Fibroblast of lung (primary cell): ENCODE measurements around the gene L2HGDH. TPM values are rescaled to one million over a fixed set of nuclear protein-coding genes. Genes with fewer than 3 reads are reported as not detected.
"Not testable (repeated sequence)": the region's sequence is repeated elsewhere in the genome, so short reads cannot be mapped to it uniquely, and the experiment has no call there.

Source experiments
- DNase-seq, 2 donors: peaks; one replicate each; pipeline versions ENCODE4 v3.0.0 to v3.0.0-alpha.2; 2010; ENCODE audit warnings: low read depth in 2 of 2
- H2AFZ ChIP-seq: 2 replicates; pipeline ENCODE4 v1.5.1; 2012; ENCODE audit warnings: low read length, control low read depth, inconsistent platforms
- H3K27ac ChIP-seq: 2 replicates; pipeline ENCODE4 v1.5.1; 2011; ENCODE audit warnings: low read length, control low read depth; ENCODE audit not compliant: insufficient read depth
- H3K27me3 ChIP-seq: 2 replicates; pipeline ENCODE4 v1.5.1; 2011; ENCODE audit warnings: mild to moderate bottlenecking, low read length; ENCODE audit not compliant: control insufficient read depth, insufficient read depth
- H3K36me3 ChIP-seq: 2 replicates; pipeline ENCODE4 v1.5.1; 2011; ENCODE audit warnings: low read length; ENCODE audit not compliant: control insufficient read depth, insufficient read depth
- H3K4me1 ChIP-seq: 2 replicates; pipeline ENCODE4 v1.5.1; 2011; ENCODE audit warnings: low read length; ENCODE audit not compliant: control insufficient read depth, insufficient read depth; ENCODE audit errors: extremely low read depth
- H3K4me2 ChIP-seq: 2 replicates; pipeline ENCODE4 v1.5.1; 2011; ENCODE audit warnings: low read length, control low read depth; ENCODE audit not compliant: insufficient read depth; ENCODE audit errors: extremely low read depth
- H3K4me3 ChIP-seq, 4 experiments: fragments of 200-600 bp in 1 of 4; sonication (generic) in 1 of 4; replicated peaks in 1 of 4; 2 replicates each; pipeline ENCODE4 v1.5.1; 2011 to 2016; ENCODE audit warnings: low read length in 4 of 4, low read depth in 3 of 4, mild to moderate bottlenecking in 3 of 4, control low read depth in 2 of 4, inconsistent platforms in 1 of 4, mixed read lengths in 1 of 4; ENCODE audit not compliant: insufficient read depth in 1 of 4; ENCODE audit errors: control extremely low read depth in 1 of 4
- H3K79me2 ChIP-seq: 2 replicates; pipeline ENCODE4 v1.5.1; 2012; ENCODE audit warnings: mild to moderate bottlenecking, low read length, inconsistent platforms; ENCODE audit not compliant: control insufficient read depth, insufficient read depth
- H3K9ac ChIP-seq: 2 replicates; pipeline ENCODE4 v1.5.1; 2011; ENCODE audit warnings: mild to moderate bottlenecking, low read length, control low read depth; ENCODE audit not compliant: insufficient read depth
- H3K9me3 ChIP-seq: 2 replicates; pipeline ENCODE4 v1.5.1; 2012; ENCODE audit warnings: low read depth, low read length; ENCODE audit not compliant: control insufficient read depth, insufficient read depth
- H4K20me1 ChIP-seq: 2 replicates; pipeline ENCODE4 v1.5.1; 2011; ENCODE audit warnings: low read length; ENCODE audit not compliant: control insufficient read depth, insufficient read depth; ENCODE audit errors: extremely low read depth
- CTCF ChIP-seq, 2 donors: IDR thresholded peaks in 1 of 2; conservative IDR thresholded peaks in 1 of 2; 1 replicate in 1 of 2; 2 replicates in 1 of 2; pipeline ENCODE4 v1.5.1; 2011 to 2012; ENCODE audit warnings: low read length in 2 of 2, control low read depth in 1 of 2, inconsistent platforms in 1 of 2, low read depth in 1 of 2, mild to moderate bottlenecking in 1 of 2
- EZH2 ChIP-seq: IDR thresholded peaks from 2 replicates; pipeline ENCODE4 v1.5.1; 2012; ENCODE audit warnings: low read length, control low read depth, mild to moderate bottlenecking; ENCODE audit errors: missing control alignments
- polyA plus RNA-seq, 2 donors: library from polyadenylated mRNA; depleted of rRNA in 1 of 2; stranded (reverse) in 1 of 2; unstranded in 1 of 2; fragments of >200 nt; gene quantifications; 2 replicates each; pipeline ENCODE4 v1.2.1, GENCODE V29; 2011 to 2012; ENCODE audit warnings: missing spikeins in 1 of 2
- total RNA-seq: library from RNA; depleted of rRNA; stranded (reverse); fragments of >200 nt; gene quantifications from 2 replicates; pipeline ENCODE4 v1.2.1, GENCODE V29; 2014

The L2HGDH gene
- total and polyA plus RNA-seq, 2 donors (not counting 1 experiment from before 2014, with no cell fraction given), result 3.0 to 3.8 TPM

GRCh38 chr14:50359631-50360030 lies 47.6 kb upstream of the L2HGDH start:
- DNase-seq, result no peak
- no peak overlapping the region for H2AFZ ChIP-seq
- no peak overlapping the region for H3K9ac ChIP-seq
- H4K20me1 ChIP-seq, result no peaks in the 10 kb centered on the region
- H3K4me3 ChIP-seq, result no peak overlapping the region
- no peaks in the 10 kb centered on the region for H3K9me3 ChIP-seq
- H3K4me1 ChIP-seq, result no peaks in the 10 kb centered on the region
- no peaks in the 10 kb centered on the region for H3K36me3 ChIP-seq
- no peak overlapping the region for H3K4me2 ChIP-seq
- TF ChIP-seq EZH2, result no peak
- H3K27me3 ChIP-seq, result no peaks in the 10 kb centered on the region
- no peak overlapping the region for H3K27ac ChIP-seq
- no peaks in the 10 kb centered on the region for H3K79me2 ChIP-seq

- Histone ChIP-seq H3K4me3 (no peak overlapping the region), H3K27me3 (no peaks in the 10 kb centered on the region), H3K9ac (no peak overlapping the region), H2AFZ (no peak overlapping the region), H3K9me3 (no peaks in the 10 kb centered on the region), H3K4me1 (no peaks in the 10 kb centered on the region), H3K4me2 (no peak overlapping the region), H3K36me3 (no peaks in the 10 kb centered on the region), H3K27ac (no peak overlapping the region), H4K20me1 (no peaks in the 10 kb centered on the region), H3K79me2 (no peaks in the 10 kb centered on the region)
- TF ChIP-seq EZH2 (no peak), CTCF (conservative IDR thresholded peaks at IDR 0.05 in 1 of 2, IDR thresholded peaks at IDR 0.05 in 1 of 2; ENCODE audit: low read depth in 1 of 2, low read length in 2 of 2) (no peak)
- no peak for DNase-seq
Observed at GRCh38 chr14:50357753-50358395, 45.8 kb upstream of the L2HGDH start.

DNA sequence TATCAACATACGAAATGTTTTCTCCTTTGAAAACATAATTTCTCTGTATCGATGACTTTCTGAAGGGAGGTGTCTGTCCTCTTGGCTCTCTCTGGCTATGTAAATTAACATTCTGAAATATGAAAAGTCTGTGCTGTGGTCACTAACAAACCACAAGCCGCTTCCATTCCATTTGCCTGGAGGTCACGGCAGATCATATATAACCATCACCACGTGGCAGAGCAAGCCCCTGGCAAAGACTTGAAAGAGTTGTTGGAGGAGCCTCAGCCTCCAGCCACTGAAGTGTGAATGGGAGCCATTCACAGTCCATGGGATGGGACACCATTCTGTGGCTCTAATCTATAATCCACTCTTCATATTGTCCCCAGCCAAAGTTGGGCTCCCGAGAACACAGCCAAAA lies 45.1 kb upstream of the L2HGDH start:
- Histone ChIP-seq H3K4me2 (no peak overlapping the region), H3K4me1 (peaks cover 2% of the 10 kb centered on the region), H4K20me1 (no peaks in the 10 kb centered on the region), H3K79me2 (no peaks in the 10 kb centered on the region), H3K9ac (no peak overlapping the region), H3K27ac (no peak overlapping the region), H3K27me3 (no peaks in the 10 kb centered on the region), H3K4me3 (no peak overlapping the region), H3K36me3 (no peaks in the 10 kb centered on the region), H2AFZ (no peak overlapping the region), H3K9me3 (no peaks in the 10 kb centered on the region)
- no peak for TF ChIP-seq CTCF (conservative IDR thresholded peaks at IDR 0.05 in 1 of 2, IDR thresholded peaks at IDR 0.05 in 1 of 2; ENCODE audit: low read depth in 1 of 2, low read length in 2 of 2)
- no peak for TF ChIP-seq EZH2
- DNase-seq, result no peak

- H3K4me3 ChIP-seq, H3K4me1 ChIP-seq, H3K79me2 ChIP-seq, H3K27ac ChIP-seq, H3K36me3 ChIP-seq, H3K9ac ChIP-seq, H3K27me3 ChIP-seq, H4K20me1 ChIP-seq, H2AFZ ChIP-seq, H3K4me2 ChIP-seq, H3K9me3 ChIP-seq, DNase-seq: not testable (repeated sequence)
Observed at GRCh38 chr14:50356283-50356682, 44.3 kb upstream of the L2HGDH start.
